HG02588 (cell line): Measurements from ENCODE around the gene BAX.

Experiments
- ATAC-seq: cut with Tn5 transposase; IDR thresholded peaks from one replicate; pipeline ENCODE4 v1.9.1; 2021; ENCODE audit warnings: mild to moderate bottlenecking, moderate library complexity; ENCODE audit not compliant: unreplicated experiment

The BAX gene

DNA sequence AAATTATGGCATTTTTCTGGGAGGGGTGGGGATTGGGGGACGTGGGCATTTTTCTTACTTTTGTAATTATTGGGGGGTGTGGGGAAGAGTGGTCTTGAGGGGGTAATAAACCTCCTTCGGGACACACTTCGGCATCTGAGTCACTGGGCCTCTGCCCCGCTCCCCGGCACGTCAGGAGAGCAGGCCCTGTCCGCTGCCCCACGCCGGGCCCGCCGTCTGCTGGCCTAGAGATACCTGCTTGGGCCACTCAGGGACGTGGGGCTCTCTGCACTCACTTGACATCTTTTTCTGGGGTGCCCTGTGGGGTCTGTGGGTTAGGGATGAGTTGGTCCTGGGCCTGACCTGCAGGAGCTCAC, 7.0 kb downstream of the BAX start:
- no peak for ATAC-seq

GRCh38 chr19:48962029-48962848, 7.6 kb downstream of the BAX start:
- ATAC-seq = no peak

DNA sequence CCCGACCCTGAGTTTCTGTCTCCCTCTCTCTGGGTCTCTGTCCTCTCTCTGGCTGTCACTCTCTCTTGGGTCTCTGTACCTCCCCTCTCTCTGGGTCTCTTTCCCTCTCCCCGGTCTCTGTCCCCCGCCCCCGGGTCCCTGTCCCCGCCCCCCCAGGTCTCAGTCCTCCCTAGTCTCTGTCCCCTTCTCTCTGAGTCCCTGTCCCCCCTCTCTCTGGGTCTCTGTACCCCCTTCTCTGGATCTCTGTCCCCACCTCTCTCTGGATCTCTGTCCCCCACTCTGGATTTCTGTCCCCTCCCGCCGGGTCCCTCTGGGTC, 8.1 kb downstream of the BAX start:
- no peak for ATAC-seq

GRCh38 chr19:48963371-48964204, 8.9 kb downstream of the BAX start:
- ATAC-seq = peak; percentile 29

- ATAC-seq = no peak
Observed at GRCh38 chr19:48964205-48965039, 9.7 kb downstream of the BAX start.

DNA sequence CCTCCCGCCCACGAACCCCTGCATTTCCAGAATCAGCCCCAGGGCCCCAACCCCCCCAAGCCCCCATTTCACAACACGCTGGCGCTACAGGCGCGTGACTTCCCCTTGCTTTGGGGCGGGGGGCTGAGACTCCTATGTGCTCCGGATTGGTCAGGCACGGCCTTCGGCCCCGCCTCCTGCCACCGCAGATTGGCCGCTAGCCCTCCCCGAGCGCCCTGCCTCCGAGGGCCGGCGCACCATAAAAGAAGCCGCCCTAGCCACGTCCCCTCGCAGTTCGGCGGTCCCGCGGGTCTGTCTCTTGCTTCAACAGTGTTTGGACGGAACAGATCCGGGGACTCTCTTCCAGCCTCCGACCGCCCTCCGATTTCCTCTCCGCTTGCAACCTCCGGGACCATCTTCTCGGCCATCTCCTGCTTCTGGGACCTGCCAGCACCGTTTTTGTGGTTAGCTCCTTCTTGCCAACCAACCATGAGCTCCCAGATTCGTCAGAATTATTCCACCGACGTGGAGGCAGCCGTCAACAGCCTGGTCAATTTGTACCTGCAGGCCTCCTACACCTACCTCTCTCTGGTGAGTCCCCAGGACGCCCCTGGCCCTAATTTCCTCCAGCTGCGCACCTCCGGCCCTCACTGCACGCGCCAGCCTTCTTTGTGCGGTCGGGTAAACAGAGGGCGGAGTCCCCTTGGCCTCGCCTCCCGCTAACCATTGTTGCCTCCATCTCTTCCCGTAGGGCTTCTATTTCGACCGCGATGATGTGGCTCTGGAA, 10.5 kb downstream of the BAX start, which contains the start of gene FTL:
Gene FTL (plus strand): TSS at position 270 of the 766 bp plus-strand sequence. CDS start 199 bp downstream, at position 469.
- peak; percentile 55 for ATAC-seq

- ATAC-seq = peak; percentile 23
Observed at GRCh38 chr19:48965806-48966540, 11.3 kb downstream of the BAX start.

DNA sequence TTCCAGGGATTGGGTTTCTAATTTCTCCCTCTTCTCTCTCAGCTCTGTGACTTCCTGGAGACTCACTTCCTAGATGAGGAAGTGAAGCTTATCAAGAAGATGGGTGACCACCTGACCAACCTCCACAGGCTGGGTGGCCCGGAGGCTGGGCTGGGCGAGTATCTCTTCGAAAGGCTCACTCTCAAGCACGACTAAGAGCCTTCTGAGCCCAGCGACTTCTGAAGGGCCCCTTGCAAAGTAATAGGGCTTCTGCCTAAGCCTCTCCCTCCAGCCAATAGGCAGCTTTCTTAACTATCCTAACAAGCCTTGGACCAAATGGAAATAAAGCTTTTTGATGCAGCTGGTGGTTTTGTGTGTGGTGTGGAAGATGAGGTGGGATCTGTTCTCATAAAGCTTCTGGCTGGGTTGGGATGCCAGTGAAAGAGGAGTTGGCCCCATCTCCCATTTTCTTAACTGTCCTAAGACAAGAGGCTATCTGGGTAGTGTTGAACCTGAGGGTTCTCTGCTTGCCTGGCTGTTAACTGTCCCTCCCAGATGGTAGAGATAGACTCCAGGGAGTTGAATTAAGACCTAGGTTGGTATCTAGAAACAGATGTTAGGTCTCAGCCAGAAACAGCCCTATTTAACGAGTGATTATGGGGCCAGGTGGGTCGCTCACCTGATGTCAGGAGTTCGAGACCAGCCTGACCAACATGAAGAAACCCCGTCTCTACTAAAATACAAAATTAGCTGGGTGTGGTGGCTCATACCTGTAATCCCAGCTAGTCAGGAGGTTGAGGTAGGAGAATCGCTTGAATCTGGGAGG, 12.1 kb downstream of the BAX start:
- ATAC-seq = no peak

DNA sequence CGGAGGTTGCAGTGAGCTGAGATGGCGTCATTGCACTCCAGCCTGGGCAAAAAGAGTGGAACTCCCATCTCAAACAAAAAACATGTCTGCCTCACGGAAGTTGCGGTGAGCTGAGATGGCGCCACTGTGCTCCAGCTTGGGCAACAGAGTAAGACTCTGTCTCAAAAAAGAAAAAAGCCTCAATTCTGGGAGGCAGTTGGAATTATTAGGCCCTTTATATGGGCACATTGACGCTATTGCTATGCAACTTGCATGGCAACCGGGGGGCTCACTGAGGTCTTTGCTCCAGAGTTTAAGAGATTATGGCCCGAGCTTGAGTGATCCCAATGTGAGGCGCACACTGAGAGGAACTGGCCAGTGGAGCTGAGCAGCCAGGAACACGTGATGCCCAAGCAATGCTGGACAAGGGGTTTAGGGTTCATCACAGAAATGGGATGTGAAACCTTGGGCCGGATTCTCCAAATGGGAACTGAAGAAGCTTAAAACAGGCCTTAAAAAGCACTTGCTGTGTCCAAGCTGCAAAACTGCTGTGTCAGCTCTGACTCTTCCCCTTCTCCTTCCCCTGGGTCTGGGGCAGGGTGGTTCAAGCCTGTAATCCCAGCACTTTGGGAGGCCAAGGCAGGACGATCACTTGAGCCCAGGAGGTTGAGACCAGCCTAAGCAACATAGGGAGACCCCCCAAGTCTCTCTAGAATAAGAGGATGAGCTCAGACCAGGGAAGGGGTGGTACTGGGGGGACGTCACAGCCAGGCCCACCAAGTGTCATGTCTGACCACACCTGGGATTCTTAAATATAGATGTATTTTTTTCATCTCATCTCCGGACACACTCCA, 12.9 kb downstream of the BAX start:
- no peak for ATAC-seq

- ATAC-seq = no peak
Observed at GRCh38 chr19:48968179-48968661, 13.5 kb downstream of the BAX start.

DNA sequence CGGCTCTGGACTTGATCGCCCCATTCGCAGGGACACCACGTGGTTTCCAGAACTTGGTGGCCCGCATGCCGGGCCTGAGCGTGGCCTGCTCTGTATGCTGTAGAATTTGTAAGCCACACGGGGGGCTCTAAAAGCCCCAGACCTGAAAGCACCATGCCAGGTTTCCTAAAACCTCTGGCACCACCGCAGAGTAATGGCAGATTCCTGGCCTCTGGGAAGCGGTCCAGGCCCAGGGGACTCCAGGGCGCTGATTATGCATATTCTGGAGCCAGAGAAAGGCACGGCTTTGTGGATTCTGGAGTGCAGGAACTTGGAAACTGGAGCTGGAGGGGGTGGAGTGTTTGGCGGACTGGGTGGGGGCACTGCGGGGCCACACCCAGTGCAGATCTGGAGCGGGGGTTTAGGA, 14.1 kb downstream of the BAX start:
- no peak for ATAC-seq

DNA sequence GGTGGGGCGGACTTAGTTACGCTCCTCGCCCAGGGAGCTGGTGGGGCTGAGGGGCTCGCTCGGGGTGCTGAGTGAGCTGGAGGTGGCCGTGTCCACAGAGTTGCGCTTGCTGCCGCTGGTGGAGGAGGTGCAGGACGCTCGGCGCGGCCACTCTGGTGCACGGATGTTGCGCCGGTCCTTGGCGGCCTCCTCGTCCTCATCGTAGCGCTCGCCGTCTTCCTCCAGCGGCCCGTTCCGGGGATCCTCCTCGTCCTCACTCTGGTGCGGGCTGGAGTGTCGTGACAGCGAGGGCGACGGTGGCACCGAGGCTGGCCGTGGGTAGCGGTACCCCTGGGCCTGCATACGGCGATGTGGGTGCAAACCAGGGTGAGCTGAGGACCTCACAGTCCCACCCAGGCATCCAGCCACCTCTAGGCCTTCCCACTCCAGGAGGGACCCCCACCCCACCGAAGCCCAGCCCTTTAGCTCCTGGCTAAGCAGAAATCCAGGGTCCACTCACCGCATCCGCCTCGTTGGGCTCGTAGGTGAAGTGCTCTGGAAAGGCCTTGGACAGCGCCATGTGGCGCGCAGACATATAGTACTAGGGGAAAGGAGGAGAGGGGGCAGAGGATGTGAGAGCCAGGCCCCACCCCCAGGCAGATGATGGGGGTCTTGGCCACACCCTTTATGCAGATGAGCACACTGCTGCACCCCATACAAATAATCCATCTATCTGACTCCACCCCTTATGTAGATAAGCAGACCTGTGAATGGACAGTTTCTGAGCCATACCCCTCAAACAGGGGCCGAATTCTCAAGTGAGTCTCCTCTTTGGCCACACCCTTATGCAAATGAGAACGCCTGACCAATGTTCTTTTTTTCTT, 14.8 kb downstream of the BAX start:
- ATAC-seq = no peak

DNA sequence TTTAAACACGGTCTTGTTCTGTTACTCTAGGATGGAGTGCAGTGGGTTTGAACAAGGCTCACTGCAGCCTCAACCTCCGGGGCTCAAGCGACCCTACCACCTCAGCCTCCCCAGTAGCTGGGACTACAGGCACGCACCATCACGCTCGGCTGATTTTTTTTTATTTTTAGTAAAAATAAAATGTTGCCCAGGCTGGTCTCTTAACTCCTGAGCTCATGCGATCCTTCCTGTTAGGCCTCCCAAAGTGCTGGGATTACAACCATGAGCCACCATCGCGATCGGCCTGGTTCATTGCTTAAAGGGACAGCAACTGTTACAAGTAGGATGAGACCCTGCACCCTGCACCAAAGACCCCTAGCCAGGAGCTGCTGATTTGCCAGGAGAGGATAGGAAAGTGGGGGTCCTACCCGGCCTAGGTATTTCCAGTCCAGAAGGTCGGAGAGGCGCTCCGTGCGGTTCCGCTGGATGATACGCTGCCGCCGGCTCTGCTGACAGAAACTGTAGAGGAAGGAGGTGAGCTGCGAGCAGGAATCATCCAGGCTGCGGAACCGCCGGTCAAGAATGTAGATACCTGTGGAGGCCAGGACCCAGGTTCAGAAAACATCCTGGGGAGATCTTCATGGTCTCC, 15.6 kb downstream of the BAX start:
- no peak for ATAC-seq

DNA sequence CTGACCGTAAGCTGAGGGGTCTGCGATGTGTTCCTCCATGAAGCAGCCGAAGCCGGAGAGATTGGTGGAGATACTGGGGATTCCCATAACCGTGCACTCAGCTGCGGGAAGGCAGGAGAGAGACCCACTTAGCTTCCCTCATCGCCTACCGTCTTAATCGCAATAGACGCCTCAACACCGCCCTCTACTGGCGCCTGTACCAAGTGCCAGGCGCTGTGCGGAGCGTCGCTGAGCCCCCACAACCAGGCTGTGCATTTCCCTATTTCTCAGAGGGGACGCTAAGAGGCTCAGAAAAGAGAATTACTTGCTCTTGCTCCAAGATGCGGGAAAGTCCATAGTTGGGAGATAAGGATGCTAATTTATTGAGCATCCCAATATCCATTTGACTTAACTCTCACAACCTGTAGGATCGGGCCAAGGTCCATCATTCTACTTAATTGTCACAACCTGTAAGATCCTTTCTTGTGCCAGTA, 16.3 kb downstream of the BAX start:
- ATAC-seq = no peak

DNA sequence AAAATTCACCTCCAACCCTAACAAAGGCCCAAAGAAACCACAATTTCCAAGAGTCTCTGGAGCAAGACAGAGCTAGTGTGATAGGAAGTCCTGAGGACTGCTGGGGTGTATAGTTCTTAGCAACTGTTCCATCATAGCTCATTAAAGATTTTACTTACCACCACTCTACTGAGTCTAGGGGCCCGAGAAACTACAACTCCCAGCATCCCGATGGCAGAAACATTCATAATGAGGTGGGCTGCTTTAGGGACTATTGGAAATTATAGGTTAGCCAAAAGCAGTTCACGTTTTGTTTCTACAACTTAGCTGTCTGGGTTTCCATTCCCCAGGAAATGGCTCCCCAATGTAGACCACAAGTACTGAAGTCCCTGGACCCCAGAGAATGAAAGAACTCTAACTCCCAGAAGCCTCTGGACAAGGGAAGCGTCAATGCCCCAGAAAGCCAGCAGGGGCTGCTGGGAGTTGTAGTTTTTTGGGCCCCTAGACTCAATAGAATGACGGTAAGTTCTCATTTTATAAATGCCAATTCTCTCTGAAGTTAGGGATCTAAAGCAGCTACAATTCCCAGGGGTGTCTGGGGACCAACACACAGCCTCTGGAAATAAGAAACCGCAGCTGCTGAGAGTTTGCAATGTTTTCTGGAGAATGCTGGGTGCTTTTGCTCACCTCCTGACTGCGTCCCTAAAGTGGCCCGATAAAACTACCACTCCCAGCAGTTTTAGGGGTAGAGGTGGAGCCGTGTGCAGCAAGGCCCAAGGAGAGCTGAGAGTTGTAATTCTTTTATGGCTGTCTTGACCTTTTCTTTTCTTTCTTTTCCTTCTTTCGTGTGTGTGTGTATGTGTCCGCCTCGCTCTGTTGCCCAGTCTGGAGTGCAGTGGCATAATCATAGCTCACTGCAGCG, 21.5 kb downstream of the BAX start:
- no peak for ATAC-seq

DNA sequence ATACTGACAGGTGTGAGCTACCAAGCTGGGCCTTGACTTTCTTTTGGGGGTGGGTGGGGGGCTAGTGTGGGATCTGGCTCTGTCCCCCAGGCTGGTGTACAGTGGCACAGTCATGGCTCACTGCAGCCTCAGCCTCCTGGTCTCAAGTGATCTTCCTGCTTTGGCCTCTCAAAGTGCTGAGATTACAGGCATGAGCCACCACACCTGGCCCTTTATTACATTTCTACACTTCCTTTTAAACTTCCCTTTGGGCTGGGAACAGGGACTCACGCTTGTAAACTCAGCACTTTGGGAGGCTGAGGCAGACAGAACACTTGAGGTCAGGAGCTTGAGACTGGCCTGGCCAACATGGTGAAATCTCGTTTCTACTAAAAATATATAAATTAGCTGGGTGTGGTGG, 22.4 kb downstream of the BAX start:
- no peak for ATAC-seq
